Measurements from ENCODE around the gene SNX9.

The SNX9 gene

GRCh38 chr6:157775376-157775775 is 47.7 kb upstream of the SNX9 start:
- Histone ChIP-seq H3K36me3 (ENCODE audit: insufficient read depth, low read length) (no peaks in the 10 kb centered on the region), H3K4me3 (ENCODE audit: low read depth, low read length, poor library complexity, severe bottlenecking) (no peak overlapping the region), H3K9ac (ENCODE audit: low read length) (no peak overlapping the region)

GRCh38 chr6:157777344-157777743 is 45.7 kb upstream of the SNX9 start:
- H4K20me1 ChIP-seq (ENCODE audit: insufficient read depth, low read length) = no peaks in the 10 kb centered on the region
- H3K4me1 ChIP-seq (ENCODE audit: insufficient read depth, low read length, severe bottlenecking) = no peaks in the 10 kb centered on the region
- TF ChIP-seq EZH2 (IDR thresholded peaks at IDR 0.05; ENCODE audit: borderline replicate concordance, low read length) = no peak
- no peak for TF ChIP-seq CTCF (IDR thresholded peaks at IDR 0.05; ENCODE audit: low read length)
- H3K9me2 ChIP-seq (ENCODE audit: low read depth, low read length) = no peaks in the 10 kb centered on the region
- no peaks in the 10 kb centered on the region for H3K79me2 ChIP-seq (ENCODE audit: insufficient read depth, low read length)
- no peaks in the 10 kb centered on the region for H3K9me3 ChIP-seq (ENCODE audit: low read length)
- no peaks in the 10 kb centered on the region for H3F3A ChIP-seq (ENCODE audit: insufficient read depth, low read length)
- no peaks in the 10 kb centered on the region for H3K36me3 ChIP-seq (ENCODE audit: insufficient read depth, low read length)
- no peak overlapping the region for H3K4me2 ChIP-seq (ENCODE audit: low read length)
- H3K9ac ChIP-seq (ENCODE audit: low read length) = no peak overlapping the region
- H3K4me3 ChIP-seq (ENCODE audit: low read depth, low read length, poor library complexity, severe bottlenecking) = no peak overlapping the region
- no peak overlapping the region for H3K27ac ChIP-seq (ENCODE audit: low read depth, low read length, poor library complexity, severe bottlenecking)
- H2AFZ ChIP-seq (ENCODE audit: low read length) = no peak overlapping the region
- H3K27me3 ChIP-seq (ENCODE audit: insufficient read depth, low read length) = no peaks in the 10 kb centered on the region; the same call in 1 of the 2 replicates

More at GRCh38 chr6:157775376-157775775, 47.7 kb upstream of the SNX9 start:
- TF ChIP-seq CTCF (IDR thresholded peaks at IDR 0.05; ENCODE audit: low read length) (no peak), EZH2 (IDR thresholded peaks at IDR 0.05; ENCODE audit: borderline replicate concordance, low read length) (no peak)
- no peaks in the 10 kb centered on the region for H4K20me1 ChIP-seq (ENCODE audit: insufficient read depth, low read length)
- H3K27me3 ChIP-seq (ENCODE audit: insufficient read depth, low read length) = no peaks in the 10 kb centered on the region; the same call in 1 of the 2 replicates
- no peaks in the 10 kb centered on the region for H3K4me1 ChIP-seq (ENCODE audit: insufficient read depth, low read length, severe bottlenecking)
- no peaks in the 10 kb centered on the region for H3K9me2 ChIP-seq (ENCODE audit: low read depth, low read length)
- H3K4me2 ChIP-seq (ENCODE audit: low read length) = no peak overlapping the region
- H3F3A ChIP-seq (ENCODE audit: insufficient read depth, low read length) = no peaks in the 10 kb centered on the region
- no peak overlapping the region for H2AFZ ChIP-seq (ENCODE audit: low read length)
- no peak overlapping the region for H3K27ac ChIP-seq (ENCODE audit: low read depth, low read length, poor library complexity, severe bottlenecking)
- no peaks in the 10 kb centered on the region for H3K9me3 ChIP-seq (ENCODE audit: low read length)
- no peaks in the 10 kb centered on the region for H3K79me2 ChIP-seq (ENCODE audit: insufficient read depth, low read length)

- Histone ChIP-seq H3K27me3 (ENCODE audit: insufficient read depth, low read length) (no peaks in the 10 kb centered on the region; the same call in 1 of the 2 replicates), H4K20me1 (ENCODE audit: insufficient read depth, low read length) (no peaks in the 10 kb centered on the region), H3K36me3 (ENCODE audit: insufficient read depth, low read length) (no peaks in the 10 kb centered on the region), H3K4me2 (ENCODE audit: low read length) (no peak overlapping the region), H3K4me1 (ENCODE audit: insufficient read depth, low read length, severe bottlenecking) (no peaks in the 10 kb centered on the region), H3K9me2 (ENCODE audit: low read depth, low read length) (no peaks in the 10 kb centered on the region), H3K9ac (ENCODE audit: low read length) (no peak overlapping the region), H3K4me3 (ENCODE audit: low read depth, low read length, poor library complexity, severe bottlenecking) (no peak overlapping the region), H3F3A (ENCODE audit: insufficient read depth, low read length) (no peaks in the 10 kb centered on the region), H3K9me3 (ENCODE audit: low read length) (no peaks in the 10 kb centered on the region), H3K79me2 (ENCODE audit: insufficient read depth, low read length) (no peaks in the 10 kb centered on the region), H2AFZ (ENCODE audit: low read length) (no peak overlapping the region), H3K27ac (ENCODE audit: low read depth, low read length, poor library complexity, severe bottlenecking) (no peak overlapping the region)
- TF ChIP-seq CTCF (IDR thresholded peaks at IDR 0.05; ENCODE audit: low read length) (no peak), EZH2 (IDR thresholded peaks at IDR 0.05; ENCODE audit: borderline replicate concordance, low read length) (no peak)
Measured at GRCh38 chr6:157778719-157779118, 44.3 kb upstream of the SNX9 start.
